H9 (cell line): Measurements from ENCODE around the gene MRPL51. TPM values are rescaled to one million over a fixed set of nuclear protein-coding genes. Genes with fewer than 3 reads are reported as not detected.
"Not testable (repeated sequence)": the region's sequence is repeated elsewhere in the genome, so short reads cannot be mapped to it uniquely, and the experiment has no call there.

Experiments
- DNase-seq: peaks from one replicate; pipeline ENCODE4 v3.0.0-alpha.2; 2017
- H2AFZ ChIP-seq: one replicate; pipeline ENCODE4 v1.6.1; 2013; ENCODE audit warnings: mild to moderate bottlenecking, low read length, control low read depth, moderate library complexity
- H2AK5ac ChIP-seq: 2 replicates; pipeline ENCODE4 v1.6.1; 2013; ENCODE audit warnings: low read length, control low read depth, mixed read lengths; ENCODE audit not compliant: insufficient read length
- H2BK120ac ChIP-seq: one replicate; pipeline ENCODE4 v1.6.1; 2013; ENCODE audit warnings: low read depth, mild to moderate bottlenecking, low read length, control low read depth, inconsistent platforms; ENCODE audit not compliant: poor library complexity, severe bottlenecking
- H2BK12ac ChIP-seq: 2 replicates; pipeline ENCODE4 v1.6.1; 2013; ENCODE audit warnings: low read length, control low read depth, mixed read lengths, low read depth; ENCODE audit not compliant: insufficient read length
- H2BK15ac ChIP-seq: 2 replicates; pipeline ENCODE4 v1.6.1; 2013; ENCODE audit warnings: low read depth, low read length, control low read depth
- H2BK20ac ChIP-seq: one replicate; pipeline ENCODE4 v1.6.1; 2013; ENCODE audit warnings: low read depth, mild to moderate bottlenecking, low read length, control low read depth, inconsistent platforms; ENCODE audit not compliant: poor library complexity, severe bottlenecking
- H2BK5ac ChIP-seq: 2 replicates; pipeline ENCODE4 v1.6.1; 2013; ENCODE audit warnings: low read length, control low read depth, mixed read lengths; ENCODE audit not compliant: insufficient read length
- H3K14ac ChIP-seq: 2 replicates; pipeline ENCODE4 v1.6.1; 2013; ENCODE audit warnings: low read length, control low read depth; ENCODE audit not compliant: insufficient read depth
- H3K18ac ChIP-seq: 2 replicates; pipeline ENCODE4 v1.6.1; 2013; ENCODE audit warnings: low read depth, mild to moderate bottlenecking, mixed read lengths, low read length, control low read depth; ENCODE audit not compliant: insufficient read length
- H3K23ac ChIP-seq: 2 replicates; pipeline ENCODE4 v1.6.1; 2013; ENCODE audit warnings: low read length, control low read depth, mixed read lengths, low read depth; ENCODE audit not compliant: insufficient read length
- H3K23me2 ChIP-seq: 2 replicates; pipeline ENCODE4 v1.6.1; 2013; ENCODE audit warnings: low read depth, mild to moderate bottlenecking, mixed read lengths, low read length, control low read depth; ENCODE audit not compliant: insufficient read length, poor library complexity, severe bottlenecking
- H3K27ac ChIP-seq: 2 replicates; pipeline ENCODE4 v1.5.1; 2013; ENCODE audit warnings: low read length, control low read depth, mixed read lengths, low read depth; ENCODE audit not compliant: insufficient read length
- H3K27me3 ChIP-seq: 2 replicates; pipeline ENCODE4 v1.6.1; 2013; ENCODE audit warnings: low read length, control low read depth, inconsistent platforms; ENCODE audit not compliant: insufficient read depth
- H3K4ac ChIP-seq: 2 replicates; pipeline ENCODE4 v1.6.1; 2013; ENCODE audit warnings: low read depth, mild to moderate bottlenecking, control low read depth, inconsistent platforms, low read length, moderate library complexity
- H3K4me1 ChIP-seq: 2 replicates; pipeline ENCODE4 v1.6.1; 2013; ENCODE audit warnings: low read length, control low read depth, inconsistent platforms; ENCODE audit not compliant: insufficient read depth
- H3K4me2 ChIP-seq: 2 replicates; pipeline ENCODE4 v1.6.1; 2013; ENCODE audit warnings: low read length, control low read depth, mixed read lengths; ENCODE audit not compliant: insufficient read length, insufficient read depth
- H3K56ac ChIP-seq: 2 replicates; pipeline ENCODE4 v1.6.1; 2013; ENCODE audit warnings: low read depth, mild to moderate bottlenecking, mixed read lengths, low read length, control low read depth; ENCODE audit not compliant: insufficient read length
- H3K79me1 ChIP-seq: 2 replicates; pipeline ENCODE4 v1.6.1; 2013; ENCODE audit warnings: low read depth, mild to moderate bottlenecking, moderate library complexity, low read length, control low read depth, inconsistent platforms; ENCODE audit not compliant: insufficient read depth, poor library complexity, severe bottlenecking
- H3K79me2 ChIP-seq: 2 replicates; pipeline ENCODE4 v1.6.1; 2013; ENCODE audit warnings: low read length, control low read depth, inconsistent platforms; ENCODE audit not compliant: insufficient read depth
- H3K9ac ChIP-seq: 2 replicates; pipeline ENCODE4 v1.6.1; 2013; ENCODE audit warnings: low read length, control low read depth, mixed read lengths; ENCODE audit not compliant: insufficient read length; ENCODE audit errors: extremely low read depth
- H3K9me3 ChIP-seq: one replicate; pipeline ENCODE4 v1.6.1; 2013; ENCODE audit warnings: low read depth, low read length, inconsistent platforms; ENCODE audit not compliant: control insufficient read depth
- H3T11ph ChIP-seq: one replicate; pipeline ENCODE4 v1.6.1; 2013; ENCODE audit warnings: mild to moderate bottlenecking, low read length, control low read depth, inconsistent platforms
- H4K20me1 ChIP-seq: one replicate; pipeline ENCODE4 v1.6.1; 2013; ENCODE audit not compliant: control insufficient read depth, insufficient read length, insufficient read depth
- H4K5ac ChIP-seq: 2 replicates; pipeline ENCODE4 v1.6.1; 2013; ENCODE audit warnings: low read depth, mild to moderate bottlenecking, mixed read lengths, low read length, control low read depth; ENCODE audit not compliant: insufficient read length
- H4K8ac ChIP-seq: replicated peaks from 2 replicates; pipeline ENCODE4 v1.6.1; 2013; ENCODE audit warnings: low read length, control low read depth, mixed read lengths, low read depth; ENCODE audit not compliant: insufficient read length
- H4K91ac ChIP-seq: 2 replicates; pipeline ENCODE4 v1.6.1; 2013; ENCODE audit warnings: low read depth, mild to moderate bottlenecking, moderate library complexity, mixed read lengths, low read length, control low read depth; ENCODE audit not compliant: insufficient read length
- H3K27ac Mint-ChIP-seq, 3 experiments: 2 replicates in 2 of 3; 3 replicates in 1 of 3; pipeline ENCODE4 v1.8.0; 2020 to 2021; ENCODE audit warnings: mixed read lengths in 3 of 3, mild to moderate bottlenecking in 1 of 3, moderate library complexity in 1 of 3
- H3K27me3 Mint-ChIP-seq: 2 replicates; pipeline ENCODE4 v1.8.0; 2021; ENCODE audit warnings: low read depth, mild to moderate bottlenecking, moderate library complexity, mixed read lengths
- H3K36me3 Mint-ChIP-seq, 3 experiments: 2 replicates in 2 of 3; 3 replicates in 1 of 3; pipeline ENCODE4 v1.8.0; 2020 to 2021; ENCODE audit warnings: low read depth in 3 of 3, mixed read lengths in 3 of 3; ENCODE audit not compliant: insufficient read depth in 1 of 3
- H3K4me1 Mint-ChIP-seq, 2 experiments: 2 replicates each; pipeline ENCODE4 v1.8.0; 2020; ENCODE audit warnings: mixed read lengths in 2 of 2
- H3K4me3 Mint-ChIP-seq, 2 experiments: 2 replicates in 1 of 2; 3 replicates in 1 of 2; pipeline ENCODE4 v1.8.0; 2020 to 2021; ENCODE audit warnings: mild to moderate bottlenecking in 2 of 2, mixed read lengths in 2 of 2, moderate library complexity in 1 of 2
- H3K9me3 Mint-ChIP-seq, 2 experiments: 2 replicates in 1 of 2; 3 replicates in 1 of 2; pipeline ENCODE4 v1.8.0; 2020; ENCODE audit warnings: mild to moderate bottlenecking in 2 of 2, mixed read lengths in 2 of 2, moderate library complexity in 1 of 2
- WGBS: extraction: QIAGEN DNeasy Blood & Tissue Kit; methylation state at CpG from one replicate; pipeline ENCODE4 v1.1.7; 2013; ENCODE audit warnings: missing lambda C conversion rate, low lambda C conversion rate, mixed read lengths; ENCODE audit not compliant: insufficient read length; ENCODE audit errors: extremely low coverage; 5-methylcytosine and 5-hydroxymethylcytosine counted together
- total RNA-seq: library from RNA; stranded (reverse); gene quantifications from 2 replicates; pipeline ENCODE4 v1.2.1, GENCODE V29; 2021

MRPL51 gene
- total RNA-seq, 1 experiment from 2014 or later: 329 TPM

DNA sequence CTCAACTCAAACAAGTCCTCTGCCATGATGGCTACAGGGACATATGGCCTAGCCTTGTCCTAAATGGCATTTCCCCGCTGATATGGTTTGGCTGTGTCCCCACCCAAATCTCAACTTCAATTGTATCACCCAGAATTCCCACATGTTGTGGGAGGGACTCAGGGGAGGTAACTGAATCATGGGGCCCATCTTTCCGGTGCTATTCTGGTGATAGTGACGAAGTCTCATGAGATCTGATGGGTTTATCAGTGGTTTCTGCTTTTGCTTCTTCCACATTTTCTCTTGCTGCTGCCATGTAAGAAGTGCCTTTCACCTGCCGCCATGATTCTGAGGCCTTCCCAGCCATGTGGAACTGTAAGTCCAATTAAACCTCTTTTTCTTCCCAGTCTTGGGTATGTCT is 26.3 kb downstream of the MRPL51 start:
- WGBS: no CpG with 5 or more reads among the region's 4 CpGs
- not testable (repeated sequence) for H3K14ac ChIP-seq, H2BK5ac ChIP-seq, H4K20me1 ChIP-seq, H3K79me1 ChIP-seq, H3K4me2 ChIP-seq, H3K4ac ChIP-seq, H4K91ac ChIP-seq, H3K27me3 ChIP-seq, H3K79me2 ChIP-seq, H4K5ac ChIP-seq, H2BK120ac ChIP-seq, H3K23me2 ChIP-seq, H3K9me3 Mint-ChIP-seq, H2BK15ac ChIP-seq, H4K8ac ChIP-seq, H3K56ac ChIP-seq, H3K23ac ChIP-seq, H3K27ac ChIP-seq, H3K9me3 ChIP-seq, H3K4me1 ChIP-seq, H3K4me3 Mint-ChIP-seq, H3K18ac ChIP-seq, H2AK5ac ChIP-seq, H3T11ph ChIP-seq, DNase-seq, H2BK12ac ChIP-seq, H3K9ac ChIP-seq, H2AFZ ChIP-seq, H3K27me3 Mint-ChIP-seq, H2BK20ac ChIP-seq, H3K27ac Mint-ChIP-seq
- peaks cover 18 to 24% of the 10 kb centered on the region in 2 experiments for H3K4me1 Mint-ChIP-seq
- H3K36me3 Mint-ChIP-seq: peaks cover 32 to 57% (median 44%) of the 10 kb centered on the region in 3 experiments
